Activated CD4-positive, alpha-beta T cell treated with anti-CD3 and anti-CD28 coated beads for 36 hours (primary cell): ENCODE measurements around the gene DIP2A. TPM values are rescaled to one million over a fixed set of nuclear protein-coding genes. Genes with fewer than 3 reads are reported as not detected.
A peak's percentile ranks its signal among the peaks of the same experiment; 100 is the strongest.

Experiments
- ATAC-seq: fragments of 200-7000 bp; cut with Tn5 transposase; one replicate; pipeline ENCODE4 v1.10.0; 2021; ENCODE audit warnings: mild to moderate bottlenecking, moderate library complexity
- CTCF ChIA-PET: fragments of 350-600 bp; sonication (Branson Sonifier 250); formaldehyde crosslinking; loops from one replicate; lab custom pipeline; 2021; ENCODE audit warnings: antibody characterized with exemption; lab: Charles Lee
- POLR2A ChIA-PET: fragments of 350-600 bp; sonication (Branson Sonifier 250); formaldehyde crosslinking; loops from one replicate; lab custom pipeline; 2021; ENCODE audit warnings: antibody characterized with exemption, inconsistent platforms; lab: Charles Lee
- DNase-seq: peaks from one replicate; pipeline ENCODE4 v3.0.0-alpha.2; 2020
- H3K27ac Mint-ChIP-seq: one replicate; pipeline ENCODE4 v1.8.0; 2021; ENCODE audit warnings: mixed read lengths
- H3K27me3 Mint-ChIP-seq: one replicate; pipeline ENCODE4 v1.8.0; 2021; ENCODE audit warnings: mixed read lengths
- H3K36me3 Mint-ChIP-seq: one replicate; pipeline ENCODE4 v1.8.0; 2021; ENCODE audit warnings: low read depth, mixed read lengths
- H3K4me1 Mint-ChIP-seq: one replicate; pipeline ENCODE4 v1.8.0; 2021; ENCODE audit warnings: mixed read lengths
- H3K4me3 Mint-ChIP-seq: one replicate; pipeline ENCODE4 v1.8.0; 2021; ENCODE audit warnings: mild to moderate bottlenecking, moderate library complexity, mixed read lengths
- H3K9me3 Mint-ChIP-seq: one replicate; pipeline ENCODE4 v1.8.0; 2021; ENCODE audit warnings: low read depth, mixed read lengths
- intact Hi-C, 2 experiments: fragments of 100-400 bp; cut with DNase I in 1 of 2; cut with micrococcal nuclease in 1 of 2; formaldehyde crosslinking; loops; one replicate each; pipeline versions ENCODE4 v1.14.2 to v1.15.1; 2022 to 2024; cut with DNase I, micrococcal nuclease
- total RNA-seq, 2 experiments: library from RNA; stranded (reverse); gene quantifications; one replicate each; pipeline ENCODE4 v1.2.3, GENCODE V29; 2021

Gene DIP2A
- total RNA-seq, 2 experiments from 2014 or later = 25.2 to 27.7 TPM

GRCh38 chr21:46538262-46538661, 79.6 kb downstream of the DIP2A start:
- DNase-seq (no peak), ATAC-seq (no peak)
- H3K9me3 Mint-ChIP-seq = no peaks in the 10 kb centered on the region
- intact Hi-C loops = no loop called here
- H3K4me3 Mint-ChIP-seq = no peak overlapping the region
- POLR2A ChIA-PET = no interaction called here
- peaks cover 29% of the 10 kb centered on the region for H3K36me3 Mint-ChIP-seq
- CTCF ChIA-PET = no interaction called here
- peaks cover 26% of the 10 kb centered on the region for H3K4me1 Mint-ChIP-seq
- no peak overlapping the region for H3K27ac Mint-ChIP-seq
- no peaks in the 10 kb centered on the region for H3K27me3 Mint-ChIP-seq

GRCh38 chr21:46538851-46539666, 80.4 kb downstream of the DIP2A start:
- ATAC-seq (no peak), DNase-seq (no peak)
- ChIA-PET POLR2A (no interaction called here), CTCF (no interaction called here)
- Mint-ChIP-seq H3K27me3 (no peaks in the 10 kb centered on the region), H3K27ac (no peak overlapping the region), H3K4me1 (peaks cover 33% of the 10 kb centered on the region), H3K9me3 (no peaks in the 10 kb centered on the region), H3K36me3 (peaks cover 32% of the 10 kb centered on the region), H3K4me3 (no peak overlapping the region)
- intact Hi-C loops = no loop called here

- Mint-ChIP-seq H3K36me3 (peaks cover 30% of the 10 kb centered on the region), H3K4me1 (peaks cover 43% of the 10 kb centered on the region), H3K27ac (no peak overlapping the region), H3K4me3 (no peak overlapping the region), H3K27me3 (no peaks in the 10 kb centered on the region), H3K9me3 (no peaks in the 10 kb centered on the region)
- ChIA-PET POLR2A (no interaction called here), CTCF (interaction anchor here (0.7 kb wide), 1 partner anchor 150 kb away, joined by 3 read pairs; no protein-coding TSS in a partner anchor)
- intact Hi-C loops = no loop called here
- DNase-seq (no peak), ATAC-seq (no peak)
Observed at GRCh38 chr21:46540087-46540710, 81.5 kb downstream of the DIP2A start.

- intact Hi-C loops = no loop called here
- Mint-ChIP-seq H3K27me3 (no peaks in the 10 kb centered on the region), H3K4me3 (no peak overlapping the region), H3K9me3 (no peaks in the 10 kb centered on the region), H3K27ac (no peak overlapping the region), H3K4me1 (peaks cover 41% of the 10 kb centered on the region), H3K36me3 (peaks cover 33% of the 10 kb centered on the region)
- no peak for ATAC-seq
- ChIA-PET CTCF (interaction anchor here (1.2 kb wide), 1 partner anchor 9 kb away, joined by 4 read pairs; no protein-coding TSS in a partner anchor), POLR2A (no interaction called here)
- no peak for DNase-seq
Observed at GRCh38 chr21:46542588-46543124, 84.0 kb downstream of the DIP2A start.

- ChIA-PET POLR2A (no interaction called here), CTCF (no interaction called here)
- no peak for DNase-seq
- Mint-ChIP-seq H3K36me3 (peaks cover 36% of the 10 kb centered on the region), H3K9me3 (no peaks in the 10 kb centered on the region), H3K27ac (no peak overlapping the region), H3K27me3 (no peaks in the 10 kb centered on the region), H3K4me1 (peaks cover 42% of the 10 kb centered on the region), H3K4me3 (no peak overlapping the region)
- ATAC-seq = no peak
- intact Hi-C loops = no loop called here
Observed at GRCh38 chr21:46543306-46543705, 84.6 kb downstream of the DIP2A start.

GRCh38 chr21:46544003-46544402, 85.3 kb downstream of the DIP2A start:
- POLR2A ChIA-PET = no interaction called here
- Mint-ChIP-seq H3K36me3 (peaks cover 41% of the 10 kb centered on the region), H3K27me3 (no peaks in the 10 kb centered on the region), H3K4me1 (peaks cover 46% of the 10 kb centered on the region), H3K4me3 (no peak overlapping the region), H3K27ac (peak overlapping the region; percentile 81), H3K9me3 (no peaks in the 10 kb centered on the region)
- ATAC-seq = peak; percentile 84
- CTCF ChIA-PET = no interaction called here
- intact Hi-C loops = no loop called here
- DNase-seq = peak; percentile 55

- no peak overlapping the region for H3K4me3 Mint-ChIP-seq
- ATAC-seq (no peak), DNase-seq (no peak)
- no peaks in the 10 kb centered on the region for H3K27me3 Mint-ChIP-seq
- intact Hi-C loops = no loop called here
- ChIA-PET CTCF (no interaction called here), POLR2A (no interaction called here)
- H3K36me3 Mint-ChIP-seq = peaks cover 42% of the 10 kb centered on the region
- peak overlapping the region; percentile 81 for H3K27ac Mint-ChIP-seq
- H3K4me1 Mint-ChIP-seq = peaks cover 45% of the 10 kb centered on the region
- no peaks in the 10 kb centered on the region for H3K9me3 Mint-ChIP-seq
Observed at GRCh38 chr21:46544824-46545223, 86.1 kb downstream of the DIP2A start.

- Mint-ChIP-seq H3K27me3 (no peaks in the 10 kb centered on the region), H3K4me1 (peaks cover 44% of the 10 kb centered on the region), H3K4me3 (no peak overlapping the region), H3K27ac (peak overlapping the region; percentile 81), H3K9me3 (no peaks in the 10 kb centered on the region), H3K36me3 (peaks cover 45% of the 10 kb centered on the region)
- ChIA-PET CTCF (no interaction called here), POLR2A (no interaction called here)
- DNase-seq (no peak), ATAC-seq (no peak)
- intact Hi-C loops = no loop called here
Observed at GRCh38 chr21:46545363-46545762, 86.7 kb downstream of the DIP2A start.

GRCh38 chr21:46545911-46546310, 87.2 kb downstream of the DIP2A start:
- ChIA-PET POLR2A (no interaction called here), CTCF (no interaction called here)
- DNase-seq = no peak
- Mint-ChIP-seq H3K4me3 (no peak overlapping the region), H3K27me3 (no peaks in the 10 kb centered on the region), H3K4me1 (peaks cover 48% of the 10 kb centered on the region), H3K9me3 (no peaks in the 10 kb centered on the region), H3K36me3 (peaks cover 47% of the 10 kb centered on the region), H3K27ac (no peak overlapping the region)
- intact Hi-C loops = no loop called here
- no peak for ATAC-seq

GRCh38 chr21:46546799-46547198, 88.1 kb downstream of the DIP2A start:
- POLR2A ChIA-PET = no interaction called here
- peaks cover 45% of the 10 kb centered on the region for H3K36me3 Mint-ChIP-seq
- H3K4me1 Mint-ChIP-seq = peaks cover 51% of the 10 kb centered on the region
- CTCF ChIA-PET = no interaction called here
- H3K27ac Mint-ChIP-seq = no peak overlapping the region
- no peak for DNase-seq
- ATAC-seq = no peak
- no peaks in the 10 kb centered on the region for H3K27me3 Mint-ChIP-seq
- H3K9me3 Mint-ChIP-seq = no peaks in the 10 kb centered on the region
- intact Hi-C loops = no loop called here
- no peak overlapping the region for H3K4me3 Mint-ChIP-seq

GRCh38 chr21:46549650-46550049, 91.0 kb downstream of the DIP2A start:
- ChIA-PET CTCF (interaction anchor here (0.6 kb wide), 1 partner anchor 28 kb away, joined by 3 read pairs; no protein-coding TSS in a partner anchor), POLR2A (no interaction called here)
- H3K4me1 Mint-ChIP-seq = peaks cover 56% of the 10 kb centered on the region
- ATAC-seq = no peak
- no peak for DNase-seq
- no peaks in the 10 kb centered on the region for H3K9me3 Mint-ChIP-seq
- no peak overlapping the region for H3K27ac Mint-ChIP-seq
- intact Hi-C loops = no loop called here
- no peaks in the 10 kb centered on the region for H3K27me3 Mint-ChIP-seq
- peaks cover 39% of the 10 kb centered on the region for H3K36me3 Mint-ChIP-seq
- H3K4me3 Mint-ChIP-seq = no peak overlapping the region
